Omental fat pad (tissue), 4 donors: Measurements from ENCODE around the gene LRPAP1. TPM values are rescaled to one million over a fixed set of nuclear protein-coding genes. Genes with fewer than 3 reads are reported as not detected.
A peak's percentile ranks its signal among the peaks of the same experiment; 100 is the strongest.

ENCODE experiments used
- ATAC-seq: fragments of 150-250 bp; one replicate; pipeline ENCODE4 v1.9.1; 2016; ENCODE audit warnings: mild to moderate bottlenecking, moderate library complexity; ENCODE audit not compliant: low FRiP score
- DNase-seq: peaks from one replicate; pipeline ENCODE4 v3.0.0-alpha.2; 2019; ENCODE audit warnings: low spot score
- total RNA-seq, 4 donors: library from RNA; depleted of rRNA; stranded (reverse); fragments of >200 nt; gene quantifications; one replicate each; pipeline ENCODE4 v1.1.0, GENCODE V29; 2016
- TF ChIP-seq, protein P1 (sequence below), 3 donors: fragments of 450-650 bp; IDR thresholded peaks; one replicate each; pipeline ENCODE4 v1.5.1; 2016 to 2017; ENCODE audit warnings: antibody characterized with exemption in 3 of 3, mild to moderate bottlenecking in 3 of 3, moderate library complexity in 2 of 3

Gene LRPAP1
- total RNA-seq, 4 donors from 2014 or later = 119 to 141 (median 127) TPM

- ATAC-seq = peak; percentile 75
- TF ChIP-seq, protein P1, sequence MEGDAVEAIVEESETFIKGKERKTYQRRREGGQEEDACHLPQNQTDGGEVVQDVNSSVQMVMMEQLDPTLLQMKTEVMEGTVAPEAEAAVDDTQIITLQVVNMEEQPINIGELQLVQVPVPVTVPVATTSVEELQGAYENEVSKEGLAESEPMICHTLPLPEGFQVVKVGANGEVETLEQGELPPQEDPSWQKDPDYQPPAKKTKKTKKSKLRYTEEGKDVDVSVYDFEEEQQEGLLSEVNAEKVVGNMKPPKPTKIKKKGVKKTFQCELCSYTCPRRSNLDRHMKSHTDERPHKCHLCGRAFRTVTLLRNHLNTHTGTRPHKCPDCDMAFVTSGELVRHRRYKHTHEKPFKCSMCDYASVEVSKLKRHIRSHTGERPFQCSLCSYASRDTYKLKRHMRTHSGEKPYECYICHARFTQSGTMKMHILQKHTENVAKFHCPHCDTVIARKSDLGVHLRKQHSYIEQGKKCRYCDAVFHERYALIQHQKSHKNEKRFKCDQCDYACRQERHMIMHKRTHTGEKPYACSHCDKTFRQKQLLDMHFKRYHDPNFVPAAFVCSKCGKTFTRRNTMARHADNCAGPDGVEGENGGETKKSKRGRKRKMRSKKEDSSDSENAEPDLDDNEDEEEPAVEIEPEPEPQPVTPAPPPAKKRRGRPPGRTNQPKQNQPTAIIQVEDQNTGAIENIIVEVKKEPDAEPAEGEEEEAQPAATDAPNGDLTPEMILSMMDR (IDR thresholded peaks at IDR 0.05) = no peak
- DNase-seq = no peak
Measured at GRCh38 chr4:3532751-3533422, 665 bp upstream of the LRPAP1 start.

DNA sequence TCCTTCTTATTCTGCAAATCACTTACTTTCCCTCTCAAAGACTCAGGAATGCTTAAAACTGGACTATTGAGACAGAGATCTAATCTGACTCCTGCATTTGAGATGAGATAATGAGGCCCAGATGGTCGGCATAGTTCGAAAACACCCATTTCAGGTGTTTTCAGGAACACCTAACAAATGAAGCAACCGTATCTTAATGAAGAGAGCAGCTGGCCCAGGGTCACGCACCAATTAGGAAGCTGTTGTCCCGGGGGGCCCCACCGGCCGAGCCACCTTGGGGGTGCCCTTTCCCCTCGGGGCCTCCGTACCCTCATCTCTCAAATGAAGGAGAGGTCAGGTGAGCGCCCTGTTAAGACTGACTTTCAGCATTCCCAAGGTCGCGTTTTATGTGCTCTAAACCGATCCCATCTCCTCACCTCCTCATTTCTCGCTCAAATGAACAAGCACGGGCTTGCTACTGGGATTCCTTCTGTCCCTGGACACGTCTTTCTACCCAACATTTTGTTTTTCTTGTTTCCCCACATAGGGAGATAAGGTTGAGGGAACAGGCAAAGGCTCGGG, 824 bp downstream of the LRPAP1 start:
- TF ChIP-seq, protein P1 (IDR thresholded peaks at IDR 0.05) = no peak
- DNase-seq = no peak
- ATAC-seq = no peak

DNA sequence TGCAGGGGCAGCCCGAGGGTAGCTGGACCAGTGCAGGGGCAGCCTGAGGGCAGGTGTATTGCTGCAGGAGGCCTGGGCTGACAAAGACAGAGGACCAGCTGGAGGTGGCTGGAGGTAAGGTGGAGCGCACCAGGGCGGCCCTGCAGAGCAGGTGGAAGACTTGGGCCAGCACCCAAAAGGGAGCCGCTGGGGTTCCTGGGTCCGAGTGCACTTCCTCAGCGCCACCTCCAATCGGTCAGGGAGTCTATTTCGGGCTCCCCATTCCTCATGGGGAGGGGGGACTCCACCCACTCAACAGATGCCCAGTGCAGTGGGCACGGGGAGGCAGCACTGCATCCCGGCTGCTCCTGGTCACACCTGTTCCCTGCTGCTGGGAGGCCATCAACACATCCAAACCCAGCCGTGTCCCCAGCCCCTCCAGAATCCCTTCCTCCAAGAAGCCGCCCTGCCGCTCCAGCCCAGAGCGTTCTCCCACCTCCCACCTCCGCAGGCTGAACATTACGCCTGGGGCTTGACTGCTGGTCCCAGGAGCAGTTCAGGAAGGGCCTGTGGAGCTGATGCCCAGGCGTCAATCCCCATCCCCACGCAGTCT, 1.5 kb downstream of the LRPAP1 start:
- TF ChIP-seq, protein P1 (IDR thresholded peaks at IDR 0.05) = no peak
- DNase-seq = no peak
- ATAC-seq = no peak

DNA sequence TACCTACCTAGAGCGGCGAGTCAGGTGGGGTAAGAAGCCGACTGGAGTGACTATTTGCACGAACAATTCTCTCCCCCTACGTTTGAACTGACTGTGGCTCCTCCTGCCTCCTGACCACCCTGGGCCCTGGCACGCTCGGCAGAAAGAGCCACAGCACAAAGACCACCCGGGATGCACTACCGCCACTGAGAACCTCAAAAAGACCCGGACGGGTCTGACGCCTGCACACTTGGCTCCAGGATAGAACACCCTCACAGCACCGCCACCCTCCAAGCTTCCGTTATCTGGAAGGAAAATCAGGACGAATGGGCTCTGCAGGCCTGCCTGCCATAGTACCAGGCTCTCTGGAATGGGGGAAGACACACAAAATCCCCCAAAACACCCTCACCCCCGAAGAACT, 2.2 kb downstream of the LRPAP1 start:
- ATAC-seq = no peak

DNA sequence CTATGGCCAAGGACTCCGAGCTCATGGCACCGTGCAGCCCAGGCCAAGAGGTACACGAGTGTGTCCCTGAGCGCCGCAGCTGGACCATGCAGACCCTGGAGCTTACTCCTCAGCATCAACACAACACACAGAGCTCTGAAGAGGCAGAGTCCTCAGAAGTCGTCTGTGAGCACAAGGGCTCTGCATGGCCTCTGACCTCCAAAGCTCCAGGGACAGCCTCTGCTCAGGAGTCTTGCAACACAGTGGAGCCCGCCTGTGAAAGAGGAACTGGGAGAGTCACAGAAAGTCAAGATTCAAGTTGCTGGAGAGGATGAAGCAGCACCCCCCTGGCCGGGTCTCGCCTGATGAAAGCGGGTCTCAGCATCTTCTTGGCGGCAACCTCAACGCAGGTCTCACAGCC, 2.9 kb downstream of the LRPAP1 start:
- DNase-seq = no peak
- TF ChIP-seq, protein P1 (IDR thresholded peaks at IDR 0.05) = no peak
- ATAC-seq = no peak

More for the DNA sequence above, 2.2 kb downstream of the LRPAP1 start:
- DNase-seq = no peak
- TF ChIP-seq, protein P1 (IDR thresholded peaks at IDR 0.05) = no peak

DNA sequence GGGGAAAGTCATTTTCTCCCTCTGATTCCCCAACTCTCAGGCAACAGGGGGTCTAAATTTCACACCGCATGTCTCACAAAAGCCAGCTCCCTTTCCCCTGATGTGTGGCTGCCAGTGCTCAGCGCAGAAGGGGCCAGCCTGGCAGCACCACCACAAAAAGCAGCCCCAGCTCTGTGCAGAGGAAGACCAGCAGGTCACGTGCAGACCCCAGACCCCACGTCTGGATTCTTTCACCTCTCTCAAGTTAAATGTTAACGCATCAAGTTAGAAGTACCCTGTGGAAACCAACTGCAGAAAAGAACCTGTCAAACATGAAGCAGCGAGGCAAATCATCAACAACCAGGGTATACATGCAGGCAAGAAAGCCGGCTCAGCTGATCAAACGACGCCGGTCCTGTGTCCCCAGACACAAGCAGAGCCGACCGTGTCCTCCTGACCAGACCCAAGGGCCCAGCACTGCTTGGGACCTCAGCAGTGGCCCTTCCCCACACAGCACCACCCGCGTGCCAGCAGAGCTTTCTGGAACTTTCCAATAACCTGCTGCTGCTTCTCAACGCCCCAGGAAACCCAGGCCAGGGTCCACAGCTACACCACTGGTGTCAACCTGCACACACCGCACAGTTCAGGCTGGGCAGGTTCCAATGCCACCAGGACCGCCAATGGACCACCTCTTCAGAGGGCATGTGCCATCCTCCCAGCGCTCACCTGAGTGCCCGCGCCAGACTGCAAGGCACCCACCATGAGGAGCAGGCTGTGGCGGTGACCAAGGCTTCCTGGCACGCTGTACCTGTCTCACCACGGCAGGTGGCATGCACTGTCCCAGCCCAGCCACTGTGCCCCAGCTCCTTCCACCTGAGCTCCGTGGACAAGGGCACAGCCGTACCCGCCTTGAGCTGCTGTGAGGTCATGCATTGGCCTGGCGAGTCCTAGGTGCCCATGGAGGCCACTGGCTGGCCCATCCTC, 4.0 kb downstream of the LRPAP1 start:
- TF ChIP-seq, protein P1 (IDR thresholded peaks at IDR 0.05) = no peak
- DNase-seq (no peak), ATAC-seq (no peak)
